Cerebellar cortex (tissue), 1 donor: ENCODE results near the gene PLK5.
A peak's percentile ranks its signal among the peaks of the same experiment; 100 is the strongest.
"Not testable (repeated sequence)": the region's sequence is repeated elsewhere in the genome, so short reads cannot be mapped to it uniquely, and the experiment has no call there.

Source experiments
- DNase-seq: peaks from one replicate; pipeline ENCODE4 v3.0.0-alpha.2; 2015; ENCODE audit warnings: low spot score

The PLK5 gene

GRCh38 chr19:1507763-1508506 lies 15.9 kb upstream of the PLK5 start:
- peak; percentile 98 for DNase-seq

GRCh38 chr19:1508507-1508856 lies 15.4 kb upstream of the PLK5 start:
- no peak for DNase-seq

- DNase-seq: no peak
These were observed 14.1 kb upstream of the PLK5 start for GRCh38 chr19:1509602-1510441.

DNA sequence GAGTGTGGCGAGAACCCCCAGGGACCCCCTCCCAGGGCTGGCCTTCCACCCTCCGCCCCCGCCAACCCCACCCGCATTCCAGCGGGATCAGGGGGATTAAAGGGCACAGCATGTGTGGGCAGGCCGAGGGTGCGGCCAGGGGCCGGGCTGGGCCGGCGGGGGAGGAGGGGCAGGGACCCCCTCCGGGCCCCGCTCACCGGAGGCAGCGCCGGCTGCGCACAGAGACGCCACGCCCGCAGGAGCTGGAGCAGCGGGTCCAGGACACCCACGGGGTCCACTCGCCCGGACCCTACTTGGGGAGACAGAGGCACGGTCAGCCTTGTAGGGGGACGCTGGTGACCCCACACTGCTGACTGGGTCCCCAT lies 13.5 kb upstream of the PLK5 start:
- DNase-seq: no peak

DNA sequence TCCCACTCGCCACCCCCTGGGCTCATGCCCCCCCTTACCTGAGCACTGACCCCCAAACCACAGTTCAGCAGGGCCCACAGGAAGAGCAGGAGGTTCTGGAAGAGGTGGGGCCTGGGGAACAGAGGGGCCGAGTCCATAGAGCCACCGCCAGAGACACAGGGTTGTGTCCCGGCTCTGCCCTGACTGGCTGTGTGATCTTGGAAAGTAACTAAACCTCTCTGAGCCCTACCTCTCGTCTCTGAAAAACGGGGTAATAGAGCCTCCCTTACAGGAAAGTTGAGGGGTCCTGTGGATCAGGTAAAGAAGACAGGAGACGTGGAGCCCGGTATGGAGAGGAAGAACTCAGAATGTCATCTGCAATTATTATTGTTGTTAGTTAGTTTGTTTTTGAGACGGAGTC lies 13.1 kb upstream of the PLK5 start:
- DNase-seq: no peak

DNA sequence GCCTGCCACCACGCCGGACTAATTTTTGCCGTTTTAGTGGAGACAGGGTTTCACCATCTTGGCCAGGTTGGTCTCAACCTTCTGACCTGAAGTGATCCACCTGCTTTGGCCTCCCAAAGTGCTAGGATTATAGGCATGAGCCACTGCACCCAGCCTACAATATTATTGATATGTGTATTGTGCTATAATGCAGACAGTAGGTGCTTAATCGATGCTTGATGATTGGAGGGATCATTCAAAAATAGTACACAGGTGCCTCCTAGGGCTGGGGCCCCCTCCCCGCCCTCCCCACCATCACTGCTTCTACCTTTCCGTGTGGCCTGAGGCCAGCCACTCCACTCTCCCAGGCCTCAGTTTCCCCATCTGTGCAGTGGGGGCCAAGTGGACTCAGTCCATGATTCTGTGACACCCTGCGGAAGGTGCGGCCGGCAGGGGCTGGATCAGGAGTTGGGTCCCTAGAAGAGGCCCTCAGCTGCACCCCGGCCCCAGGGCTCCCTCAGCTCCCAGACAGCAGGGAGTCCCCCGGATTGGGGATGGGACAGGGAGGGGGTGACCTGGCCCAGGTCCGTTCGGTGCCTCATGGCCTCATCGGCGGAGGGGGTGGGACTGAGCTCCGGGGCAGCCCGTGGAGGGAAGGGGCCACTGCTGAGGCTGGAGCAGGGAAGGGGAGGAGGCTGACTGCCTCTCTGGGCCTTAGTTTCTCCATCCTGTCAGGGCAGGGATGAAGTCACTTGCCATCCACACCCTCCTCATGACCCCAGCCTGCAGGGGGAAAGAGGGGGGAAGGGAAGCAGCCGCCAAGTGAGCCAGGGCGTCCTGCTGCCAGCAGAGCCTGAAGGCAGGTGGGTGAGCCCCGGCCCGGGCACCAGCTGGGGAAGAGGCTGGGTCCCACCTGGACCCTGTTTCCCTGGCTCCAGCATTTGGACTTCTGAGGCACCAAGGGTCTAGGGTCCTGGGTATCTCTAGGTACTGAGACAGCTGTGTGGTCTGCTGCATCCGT lies 12.3 kb upstream of the PLK5 start:
- no peak for DNase-seq

GRCh38 chr19:1512671-1513498 lies 11.0 kb upstream of the PLK5 start, which contains the start of gene ADAMTSL5:
Gene ADAMTSL5, minus strand, starts transcription at chr19:1513019. Its CDS starts 2,076 bp downstream, at chr19:1510943.
- no peak for DNase-seq

DNA sequence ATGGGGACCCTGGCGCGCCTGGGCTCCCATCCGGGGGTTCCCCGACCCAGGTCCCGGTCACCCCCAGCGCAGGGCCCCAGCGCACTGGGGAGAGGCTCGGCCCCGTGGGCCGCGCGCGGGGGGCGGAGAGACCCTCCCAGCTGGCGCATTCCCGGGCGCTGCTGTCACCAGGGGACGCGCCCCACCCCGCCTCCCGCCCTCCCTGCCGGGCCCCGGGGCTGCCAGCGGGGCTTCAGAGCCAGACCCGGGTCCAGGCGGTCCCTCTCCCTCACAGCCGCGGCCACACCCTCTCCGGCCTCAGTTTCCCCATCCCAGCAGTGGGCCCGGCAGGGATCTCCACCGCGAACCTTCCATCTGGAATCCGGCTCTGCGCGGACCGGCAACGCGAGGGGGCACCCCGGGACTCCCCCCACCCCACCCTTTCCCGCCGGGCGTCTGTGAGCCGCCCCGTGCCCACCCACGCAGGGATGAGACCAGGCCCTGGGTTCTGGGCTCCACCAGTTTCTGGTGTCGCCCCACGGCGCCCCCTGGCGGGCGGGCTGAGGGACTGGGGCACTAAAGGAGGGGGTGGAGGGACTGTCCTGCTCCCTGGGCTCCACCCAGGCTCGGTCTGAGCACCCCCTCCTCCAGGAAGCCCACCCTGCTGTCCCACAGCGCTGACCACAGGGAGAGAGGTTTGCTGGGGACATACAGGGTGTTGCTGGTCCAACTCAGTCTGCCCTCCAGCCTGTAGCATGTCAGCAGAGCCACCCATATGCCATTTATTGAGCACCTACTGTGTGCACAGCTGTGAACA lies 10.2 kb upstream of the PLK5 start:
- DNase-seq: no peak

- DNase-seq: no peak
These were observed 9.6 kb upstream of the PLK5 start for GRCh38 chr19:1514295-1514661.

DNA sequence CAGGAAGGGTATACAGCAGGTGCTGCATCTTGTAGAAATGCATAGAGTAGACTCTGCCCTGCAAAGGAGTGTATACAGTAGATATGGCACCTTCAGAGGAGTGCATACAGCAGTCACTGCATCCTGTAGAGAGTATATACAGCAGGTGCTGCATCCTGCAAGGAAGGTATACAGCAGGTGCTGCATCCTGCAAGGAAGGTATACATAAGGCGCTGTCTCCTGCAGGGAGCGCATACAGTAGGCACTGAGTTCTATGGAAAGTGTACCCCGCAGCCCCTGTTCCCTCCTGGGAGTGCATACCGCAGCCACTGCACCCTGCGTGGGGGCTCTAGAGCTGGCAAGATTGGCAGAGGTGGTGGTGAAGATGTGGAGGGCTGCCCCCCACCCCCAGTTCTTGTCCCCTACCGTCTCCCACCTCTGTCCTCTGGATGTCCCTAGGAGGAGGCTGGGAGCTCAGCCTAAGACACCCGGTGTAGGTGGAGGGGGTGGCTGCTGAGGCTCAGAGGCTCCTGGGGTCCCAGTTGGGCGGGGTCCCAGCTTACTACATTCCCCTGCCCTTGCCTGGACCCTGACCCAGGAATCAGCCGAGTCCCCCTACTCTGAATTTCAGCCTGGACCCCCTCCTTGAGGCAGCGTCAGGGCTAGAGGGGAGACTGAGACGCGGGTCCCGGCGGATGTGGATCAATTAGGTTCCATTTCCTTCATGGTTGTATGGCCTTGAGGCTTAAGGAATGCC lies 8.7 kb upstream of the PLK5 start:
- no peak for DNase-seq

GRCh38 chr19:1516395-1516753 lies 7.5 kb upstream of the PLK5 start:
- DNase-seq: no peak

GRCh38 chr19:1518471-1518870 lies 5.4 kb upstream of the PLK5 start:
- DNase-seq: no peak

DNA sequence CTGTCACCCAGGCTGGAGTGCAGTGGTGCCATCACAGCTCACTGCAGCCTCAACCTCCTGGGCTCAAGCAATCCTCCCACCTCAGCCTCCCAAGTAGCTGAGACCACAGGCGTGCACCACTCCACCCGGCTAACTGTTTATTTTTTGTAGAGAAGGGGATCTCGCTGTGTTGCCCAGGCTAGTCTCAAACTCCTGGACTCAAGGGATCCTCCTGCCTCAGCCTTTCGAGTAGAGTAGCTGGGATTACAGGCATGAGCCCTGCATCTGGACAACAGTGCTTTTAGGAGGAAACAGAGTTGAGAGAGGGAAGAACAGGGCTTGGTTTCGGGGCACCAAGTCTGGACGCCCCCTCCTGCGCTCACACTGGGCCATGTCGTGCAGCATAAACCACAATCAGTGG lies 4.1 kb upstream of the PLK5 start:
- DNase-seq: not testable (repeated sequence)

- no peak for DNase-seq
These were observed 3.6 kb upstream of the PLK5 start for GRCh38 chr19:1520203-1520780.

DNA sequence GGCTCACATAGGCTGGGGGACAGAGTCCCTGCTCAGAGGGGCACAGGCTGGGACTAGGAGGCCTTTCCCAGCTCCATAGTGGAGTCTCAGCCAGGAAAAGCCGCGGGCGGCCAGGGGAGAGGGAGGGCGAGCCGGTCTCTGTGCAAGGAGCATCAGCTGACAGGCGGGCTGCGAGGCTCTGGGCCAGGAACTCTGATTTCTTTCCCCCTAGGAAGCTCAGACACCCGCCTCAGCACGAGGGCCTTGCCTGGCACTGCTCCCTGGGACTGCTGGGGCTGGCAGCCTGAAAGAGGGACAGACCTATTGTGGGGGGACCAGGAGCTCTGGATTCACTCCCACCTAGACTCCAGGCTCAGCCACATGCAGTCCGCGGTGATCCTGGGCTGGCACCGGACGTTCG lies 2.2 kb upstream of the PLK5 start:
- peak; percentile 91 for DNase-seq

DNA sequence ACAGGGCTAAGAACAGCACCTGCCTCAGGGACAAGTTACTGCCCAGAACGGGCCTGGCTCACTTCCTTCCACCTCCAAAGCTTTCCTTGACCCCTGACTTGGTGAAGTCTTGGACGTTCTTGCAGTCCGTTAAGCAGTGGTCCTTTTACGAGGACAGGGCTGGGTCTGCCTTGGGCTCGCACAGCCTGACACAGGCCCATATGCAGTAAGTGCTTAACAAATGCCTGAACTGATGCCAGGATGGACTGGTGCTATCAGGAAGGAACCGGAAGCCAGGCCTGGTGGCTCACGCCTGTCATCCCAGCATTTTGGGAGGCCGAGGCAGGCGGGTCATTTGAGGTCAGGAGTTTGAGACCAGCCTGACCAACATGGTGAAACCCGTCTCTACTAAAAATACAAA lies 1.8 kb upstream of the PLK5 start:
- DNase-seq: peak; percentile 69

DNA sequence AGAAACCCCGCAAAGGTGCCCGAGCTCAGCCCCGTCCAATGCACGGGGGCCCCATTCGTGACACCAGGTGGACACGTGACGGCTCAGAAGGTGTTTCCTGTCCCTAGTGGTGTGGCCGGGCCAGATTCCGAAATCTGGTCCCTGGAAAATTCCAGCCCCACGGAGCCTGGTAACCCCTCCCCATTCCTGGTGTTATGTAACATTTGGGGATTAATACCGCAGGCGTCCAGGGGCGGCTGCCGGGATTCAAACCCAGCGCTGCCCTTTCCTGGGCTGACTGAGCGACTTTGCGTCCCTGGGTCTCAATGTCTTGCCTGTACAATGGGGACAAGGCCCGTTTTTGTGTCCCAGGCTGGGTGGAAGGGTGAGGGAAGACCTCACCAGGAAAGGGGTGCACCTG lies 1.0 kb upstream of the PLK5 start:
- peak; percentile 88 for DNase-seq

- no peak for DNase-seq
These were observed 552 bp downstream of the PLK5 start for GRCh38 chr19:1524287-1524971.

- DNase-seq: peak; percentile 25
These were observed 1.1 kb downstream of the PLK5 start for GRCh38 chr19:1524972-1525325.
